ENCODE results near the gene SYT7.

GRCh38 chr11:61616434-61616833 lies 35.6 kb upstream of the SYT7 start:
- TF ChIP-seq POLR2A (IDR thresholded peaks at IDR 0.05): no peak
- no peak for TF ChIP-seq CTCF (IDR thresholded peaks at IDR 0.05)
